Spleen (tissue), 11 donors: ENCODE measurements around the gene MYOT. TPM values are rescaled to one million over a fixed set of nuclear protein-coding genes. Genes with fewer than 3 reads are reported as not detected.

Experiments
- DNase-seq: peaks from one replicate; pipeline ENCODE4 v3.0.0-alpha.2; 2020
- H3K27ac ChIP-seq, 8 donors: fragments of 200-600 bp; sonication (generic) in 7 of 8; 1 replicate in 4 of 8; 2 replicates in 4 of 8; pipeline versions ENCODE4 v1.5.0 to v1.8.0; 2016 to 2021; ENCODE audit warnings: inconsistent platforms in 4 of 8, mild to moderate bottlenecking in 4 of 8, moderate library complexity in 1 of 8
- H3K27me3 ChIP-seq, 7 donors: fragments of 200-600 bp; sonication (generic) in 6 of 7; replicated peaks in 1 of 7; 1 replicate in 4 of 7; 2 replicates in 3 of 7; pipeline versions ENCODE4 v1.5.0 to v1.8.0; 2016 to 2021; ENCODE audit warnings: inconsistent platforms in 3 of 7, mild to moderate bottlenecking in 1 of 7
- H3K36me3 ChIP-seq, 6 donors: fragments of 200-600 bp; sonication (generic) in 5 of 6; 1 replicate in 4 of 6; 2 replicates in 2 of 6; pipeline versions ENCODE4 v1.5.0 to v1.8.0; 2016 to 2021; ENCODE audit warnings: inconsistent platforms in 2 of 6
- H3K4me1 ChIP-seq, 6 donors: fragments of 200-600 bp; sonication (generic) in 5 of 6; 1 replicate in 3 of 6; 2 replicates in 3 of 6; pipeline versions ENCODE4 v1.5.0 to v1.8.0; 2016 to 2021; ENCODE audit warnings: inconsistent platforms in 3 of 6
- H3K4me3 ChIP-seq, 8 donors: fragments of 200-600 bp; sonication (generic) in 7 of 8; 1 replicate in 4 of 8; 2 replicates in 4 of 8; pipeline versions ENCODE4 v1.5.0 to v1.8.0; 2016 to 2021; ENCODE audit warnings: inconsistent platforms in 4 of 8, mild to moderate bottlenecking in 4 of 8, moderate library complexity in 2 of 8
- H3K9me3 ChIP-seq, 8 donors: fragments of 200-600 bp; sonication (generic) in 7 of 8; 1 replicate in 4 of 8; 2 replicates in 4 of 8; pipeline versions ENCODE4 v1.5.0 to v1.8.0; 2016 to 2021; ENCODE audit warnings: inconsistent platforms in 4 of 8
- POLR2A ChIP-seq, 3 donors: fragments of 450-650 bp; IDR thresholded peaks; one replicate each; pipeline ENCODE4 v1.5.1; 2017; ENCODE audit warnings: antibody characterized with exemption in 3 of 3, mild to moderate bottlenecking in 1 of 3
- POLR2AphosphoS5 ChIP-seq, 3 donors: sonication (generic); formaldehyde crosslinking; IDR thresholded peaks; one replicate each; pipeline ENCODE4 v1.5.1; 2017; ENCODE audit warnings: antibody characterized with exemption in 3 of 3
- WGBS, 5 donors: extraction: QIAGEN DNeasy Blood & Tissue Kit in 3 of 5; methylation state at CpG; one replicate each; pipeline versions ENCODE4 v1.1.5 to v1.1.7; 2013 to 2018; 5-methylcytosine and 5-hydroxymethylcytosine counted together
- intact Hi-C: fragments of 100-400 bp; cut with DNase I; formaldehyde crosslinking; loops from one replicate; pipeline ENCODE4 v1.15.0; 2023; ENCODE audit warnings: low total_unique reads
- polyA plus RNA-seq, 3 donors: library from polyadenylated mRNA; stranded (reverse); fragments of 200-250 nt; gene quantifications; one replicate each; pipeline ENCODE4 v1.2.1, GENCODE V29; 2013
- total RNA-seq, 7 donors: library from RNA; depleted of rRNA in 3 of 7; stranded (reverse); fragments of >200 nt in 3 of 7; fragmentation: NEBNext Ultra II Directional in 4 of 7; extraction: Animal tissue kit (Norgen Biotek cat#: 25700) in 4 of 7; gene quantifications; one replicate each; pipeline versions ENCODE4 v1.1.0 to v1.2.1, GENCODE V29; 2016 to 2021
- TF ChIP-seq, protein P1 (sequence below), 11 experiments: fragments of 200-600 bp in 7 of 11; fragments of 450-650 bp in 4 of 11; sonication (generic) in 4 of 11; IDR thresholded peaks in 8 of 11; conservative IDR thresholded peaks in 3 of 11; 1 replicate in 7 of 11; 2 replicates in 4 of 11; pipeline versions ENCODE4 v1.4.0 to v1.8.0; 2016 to 2021; ENCODE audit warnings: antibody characterized with exemption in 11 of 11, inconsistent platforms in 4 of 11, mild to moderate bottlenecking in 1 of 11
- donor health status: healthy with polysubstance abuse.
- donor health status: DM: no; HTN: no; CAD: no; lungs with moderate emphysema.
- donor health status: DM: no; HTN: no; CAD: no.
- donor health status: Bipolar disorder and iron deficiency.
- donor health status: healthy.
- donor health status: DM: no; HTN: no; CAD: no.
- donor health status: DM: yes; HTN: yes; CAD: no.

Gene MYOT
- total and polyA plus RNA-seq, 10 donors = 0.27 to 0.94 (median 0.66) TPM; not detected in 3

DNA sequence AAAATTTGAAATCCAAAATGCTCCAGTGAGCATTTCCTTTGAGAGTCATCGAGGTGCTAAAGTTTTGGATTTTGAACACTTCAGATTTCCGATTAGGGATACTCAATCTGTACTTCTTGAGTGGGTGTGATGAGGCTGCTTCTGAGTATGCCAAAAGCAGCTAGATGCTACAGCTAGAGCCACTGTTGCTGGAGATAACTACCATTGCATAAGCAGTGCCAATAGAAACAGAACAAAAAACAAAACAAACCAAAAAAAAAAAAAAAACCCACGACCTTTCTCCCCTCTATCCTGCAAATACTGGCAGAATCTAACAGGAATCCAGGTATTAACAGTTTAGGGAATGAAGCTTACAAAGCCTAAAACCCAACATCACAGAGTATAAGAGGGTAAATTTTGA, 65.1 kb downstream of the MYOT start:
- DNase-seq = no peak
- Histone ChIP-seq H3K4me3 (no peak overlapping the region), H3K4me1 (no peaks in the 10 kb centered on the region), H3K27me3 (no peaks in the 10 kb centered on the region), H3K9me3 (no peaks in the 10 kb centered on the region), H3K27ac (peak overlapping the region in 1 of 8 donors; percentile 4), H3K36me3 (peaks cover 0 to 44% (median 9%) of the 10 kb centered on the region in 6 donors)
- TF ChIP-seq POLR2A (IDR thresholded peaks at IDR 0.05) (no peak), POLR2AphosphoS5 (IDR thresholded peaks at IDR 0.05) (no peak)
- TF ChIP-seq, protein P1, sequence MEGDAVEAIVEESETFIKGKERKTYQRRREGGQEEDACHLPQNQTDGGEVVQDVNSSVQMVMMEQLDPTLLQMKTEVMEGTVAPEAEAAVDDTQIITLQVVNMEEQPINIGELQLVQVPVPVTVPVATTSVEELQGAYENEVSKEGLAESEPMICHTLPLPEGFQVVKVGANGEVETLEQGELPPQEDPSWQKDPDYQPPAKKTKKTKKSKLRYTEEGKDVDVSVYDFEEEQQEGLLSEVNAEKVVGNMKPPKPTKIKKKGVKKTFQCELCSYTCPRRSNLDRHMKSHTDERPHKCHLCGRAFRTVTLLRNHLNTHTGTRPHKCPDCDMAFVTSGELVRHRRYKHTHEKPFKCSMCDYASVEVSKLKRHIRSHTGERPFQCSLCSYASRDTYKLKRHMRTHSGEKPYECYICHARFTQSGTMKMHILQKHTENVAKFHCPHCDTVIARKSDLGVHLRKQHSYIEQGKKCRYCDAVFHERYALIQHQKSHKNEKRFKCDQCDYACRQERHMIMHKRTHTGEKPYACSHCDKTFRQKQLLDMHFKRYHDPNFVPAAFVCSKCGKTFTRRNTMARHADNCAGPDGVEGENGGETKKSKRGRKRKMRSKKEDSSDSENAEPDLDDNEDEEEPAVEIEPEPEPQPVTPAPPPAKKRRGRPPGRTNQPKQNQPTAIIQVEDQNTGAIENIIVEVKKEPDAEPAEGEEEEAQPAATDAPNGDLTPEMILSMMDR (IDR thresholded peaks at IDR 0.05 in 8 of 11, conservative IDR thresholded peaks at IDR 0.05 in 3 of 11) = no peak
- 73 to 83% (median 79%) methylated on average over 3 of the region's 3 CpGs for WGBS, 5 donors
- intact Hi-C loops = no loop called here

DNA sequence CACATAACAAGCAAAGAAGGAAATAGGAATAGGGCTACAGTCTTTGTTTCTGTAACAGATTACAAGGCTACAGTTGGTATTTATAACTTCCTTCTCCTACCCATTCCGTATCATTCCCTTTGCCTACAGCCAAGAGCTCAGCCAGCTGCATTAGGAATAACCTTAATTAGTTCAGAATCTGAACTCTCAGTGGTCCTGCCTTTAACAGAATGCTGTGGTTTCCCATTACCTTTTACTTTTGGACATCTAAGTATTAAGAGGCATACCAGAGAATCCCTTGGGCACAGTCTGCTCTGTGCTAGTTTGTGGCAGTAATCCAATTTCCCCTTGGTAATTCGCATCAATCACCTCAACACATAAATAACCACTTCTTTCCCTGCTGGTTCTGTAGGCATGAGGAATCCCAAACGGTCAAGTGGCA, 65.8 kb downstream of the MYOT start:
- TF ChIP-seq POLR2AphosphoS5 (IDR thresholded peaks at IDR 0.05) = no peak
- TF ChIP-seq, protein P1 (IDR thresholded peaks at IDR 0.05 in 8 of 11, conservative IDR thresholded peaks at IDR 0.05 in 3 of 11) = no peak
- TF ChIP-seq POLR2A (IDR thresholded peaks at IDR 0.05) = no peak
- H3K4me1 ChIP-seq = no peaks in the 10 kb centered on the region
- WGBS, 5 donors = 45 to 66% (median 55%) methylated on average over 3 of the region's 3 CpGs
- peaks cover 0 to 44% (median 12%) of the 10 kb centered on the region in 6 donors for H3K36me3 ChIP-seq
- intact Hi-C loops = no loop called here
- no peak for DNase-seq
- no peaks in the 10 kb centered on the region for H3K27me3 ChIP-seq
- H3K27ac ChIP-seq = peak overlapping the region in 1 of 8 donors; percentile 4
- no peaks in the 10 kb centered on the region for H3K9me3 ChIP-seq
- H3K4me3 ChIP-seq = no peak overlapping the region

DNA sequence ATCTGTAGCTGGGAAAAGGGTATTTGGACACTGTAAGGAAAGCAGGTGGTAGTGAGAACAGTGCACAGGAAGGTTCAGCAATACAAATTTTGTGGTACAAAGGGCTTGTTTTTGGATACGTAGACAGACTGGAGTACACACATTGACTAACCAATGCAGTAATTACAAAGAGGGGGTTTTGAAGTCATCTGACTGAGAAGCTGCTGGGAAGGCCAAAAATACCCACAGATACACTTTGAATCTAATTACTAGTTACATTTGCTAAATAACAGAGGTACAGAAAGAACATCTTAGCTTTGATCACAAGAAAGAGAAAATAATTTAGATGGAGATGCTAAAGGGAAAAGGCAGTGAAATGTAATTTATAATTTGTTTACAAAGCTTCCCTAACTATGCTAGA, 67.5 kb downstream of the MYOT start:
- intact Hi-C loops = no loop called here
- 79 to 88% (median 81%) methylated on average over 1 of the region's 1 CpG for WGBS, 5 donors
- TF ChIP-seq POLR2AphosphoS5 (IDR thresholded peaks at IDR 0.05) = no peak
- TF ChIP-seq, protein P1 (IDR thresholded peaks at IDR 0.05 in 8 of 11, conservative IDR thresholded peaks at IDR 0.05 in 3 of 11) = no peak
- no peak for TF ChIP-seq POLR2A (IDR thresholded peaks at IDR 0.05)

DNA sequence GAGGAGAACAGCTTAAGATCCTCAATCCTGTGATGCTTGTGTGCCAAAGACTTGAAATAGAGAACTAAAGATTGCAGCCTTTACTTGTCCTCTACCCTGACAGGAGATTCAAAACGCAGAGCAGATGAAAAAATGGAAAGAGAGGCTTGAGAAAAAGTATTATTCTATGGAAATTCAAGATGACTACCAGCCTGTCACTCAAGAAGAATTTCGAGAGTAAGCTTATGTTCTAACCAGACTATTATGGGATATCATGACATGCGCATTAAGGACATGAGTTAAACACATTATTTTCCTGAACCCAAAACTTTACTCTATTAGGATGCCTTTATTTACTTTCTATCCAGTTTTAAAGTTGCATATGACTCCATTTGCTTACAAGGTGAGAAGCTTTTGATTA, 68.0 kb downstream of the MYOT start:
- intact Hi-C loops = no loop called here

More for the DNA sequence above, 67.5 kb downstream of the MYOT start:
- no peaks in the 10 kb centered on the region for H3K9me3 ChIP-seq
- H3K27ac ChIP-seq = no peak overlapping the region
- no peaks in the 10 kb centered on the region for H3K4me1 ChIP-seq
- H3K4me3 ChIP-seq = no peak overlapping the region
- no peaks in the 10 kb centered on the region for H3K27me3 ChIP-seq
- peaks cover 0 to 54% (median 28%) of the 10 kb centered on the region in 6 donors for H3K36me3 ChIP-seq
- no peak for DNase-seq

More for the DNA sequence above, 68.0 kb downstream of the MYOT start:
- Histone ChIP-seq H3K4me3 (no peak overlapping the region), H3K27ac (no peak overlapping the region), H3K27me3 (no peaks in the 10 kb centered on the region), H3K4me1 (no peaks in the 10 kb centered on the region), H3K36me3 (peaks cover 0 to 59% (median 33%) of the 10 kb centered on the region in 6 donors), H3K9me3 (no peaks in the 10 kb centered on the region)
- WGBS, 5 donors = 80 to 91% (median 85%) methylated on average over 3 of the region's 3 CpGs
- no peak for TF ChIP-seq POLR2AphosphoS5 (IDR thresholded peaks at IDR 0.05)
- no peak for DNase-seq

Other genes with a start within 250 kb of the MYOT start
- gene KLHL3, start 131.8 kb upstream of the MYOT start, total RNA-seq = 10 to 100 TPM in 4 of 7 donors, 1 to 10 TPM in 3; 7.4 to 17.9 (median 11.7) TPM
- gene KLHL3, start 131.8 kb upstream of the MYOT start, polyA plus RNA-seq = 1 to 10 TPM; 1.3 to 2.7 (median 2.2) TPM
- 10 to 100 TPM; 11.2 to 27.6 (median 22.9) TPM for gene HNRNPA0, start 113.5 kb upstream of the MYOT start, total RNA-seq
- 10 to 100 TPM; 18.3 to 32.3 (median 21.3) TPM for gene HNRNPA0, start 113.5 kb upstream of the MYOT start, polyA plus RNA-seq
- 1 to 10 TPM in 2 of 7 donors, not detected in 5; 1.1 to 1.8 TPM for gene PKD2L2, start 21.6 kb downstream of the MYOT start, total RNA-seq
- gene PKD2L2, start 21.6 kb downstream of the MYOT start, polyA plus RNA-seq = under 1 TPM in 1 of 3 donors, not detected in 2; 0.09 TPM
- gene FAM13B, start 165.2 kb downstream of the MYOT start, total RNA-seq = 10 to 100 TPM; 57.6 to 91.9 (median 67.6) TPM
- gene FAM13B, start 165.2 kb downstream of the MYOT start, polyA plus RNA-seq = 10 to 100 TPM; 11.3 to 14.5 (median 11.5) TPM
- gene WNT8A, start 216.2 kb downstream of the MYOT start, total RNA-seq = under 1 TPM in 1 of 7 donors, not detected in 6; 0.60 TPM
- gene WNT8A, start 216.2 kb downstream of the MYOT start, polyA plus RNA-seq = under 1 TPM in 1 of 3 donors, not detected in 2; 0.05 TPM